ENCODE measurements around the gene BEND6.

- no peak for TF ChIP-seq CTCF (IDR thresholded peaks at IDR 0.05; ENCODE audit: poor library complexity, severe bottlenecking)
- TF ChIP-seq EZH2 (IDR thresholded peaks at IDR 0.05; ENCODE audit: borderline replicate concordance, insufficient read depth, low read length, poor library complexity, severe bottlenecking), result no peak
- no peak for TF ChIP-seq REST (IDR thresholded peaks at IDR 0.05; ENCODE audit: borderline replicate concordance)
- TF ChIP-seq SMC3 (conservative IDR thresholded peaks at IDR 0.05; ENCODE audit: poor library complexity), result no peak
- no peak for TF ChIP-seq TAF1 (IDR thresholded peaks at IDR 0.05; ENCODE audit: low read depth)
- TF ChIP-seq POLR2AphosphoS5 (IDR thresholded peaks at IDR 0.05), result no peak
- peak; percentile 15 for TF ChIP-seq EP300 (conservative IDR thresholded peaks at IDR 0.05; ENCODE audit: poor library complexity, severe bottlenecking)
Observed at GRCh38 chr6:57026001-57026400, 71.1 kb downstream of the BEND6 start.

Data from neural cell (in vitro differentiated cells).